ENCODE data around the gene EVA1C. TPM values are rescaled to one million over a fixed set of nuclear protein-coding genes. Genes with fewer than 3 reads are reported as not detected.

EVA1C gene
- total and polyA plus RNA-seq, 2 experiments from 2014 or later: 2.2 to 3.4 TPM

- H2AFZ ChIP-seq: no peak overlapping the region
- H3K9me2 ChIP-seq (replicated peaks; ENCODE audit: insufficient read depth): no peaks in the 10 kb centered on the region
- H3K4me1 ChIP-seq (ENCODE audit: insufficient read depth): no peaks in the 10 kb centered on the region
- no peaks in the 10 kb centered on the region for H3K36me3 ChIP-seq (replicated peaks; ENCODE audit: insufficient read depth, low read depth)
- DNase-seq (ENCODE audit: low spot score): no peak
- no peak overlapping the region for H3K27ac ChIP-seq
- H4K20me1 ChIP-seq (ENCODE audit: insufficient read depth, poor library complexity, severe bottlenecking): no peaks in the 10 kb centered on the region
- no peaks in the 10 kb centered on the region for H3K9me3 ChIP-seq (ENCODE audit: low read depth)
- WGBS (ENCODE audit: low lambda C conversion rate, missing lambda C conversion rate): 78% methylated on average over 1 of the region's 1 CpG
- TF ChIP-seq EZH2 (IDR thresholded peaks at IDR 0.05; ENCODE audit: borderline replicate concordance): no peak
- no peak for TF ChIP-seq CTCF (IDR thresholded peaks at IDR 0.05; ENCODE audit: poor library complexity)
- no peak for TF ChIP-seq EZH2phosphoT487 (IDR thresholded peaks at IDR 0.05; ENCODE audit: low read depth, severe bottlenecking, unreplicated experiment)
- no peak overlapping the region for H3K4me2 ChIP-seq
- H3K79me2 ChIP-seq: no peaks in the 10 kb centered on the region
- no peaks in the 10 kb centered on the region for H3K27me3 ChIP-seq
- no peak overlapping the region for H3K4me3 ChIP-seq
Measured at GRCh38 chr21:32549440-32549839, 136.9 kb downstream of the EVA1C start.

GRCh38 chr21:32549886-32550285, 137.4 kb downstream of the EVA1C start:
- no peak overlapping the region for H3K4me3 ChIP-seq
- no peak overlapping the region for H3K27ac ChIP-seq
- H3K79me2 ChIP-seq: no peaks in the 10 kb centered on the region
- H3K4me1 ChIP-seq (ENCODE audit: insufficient read depth): no peaks in the 10 kb centered on the region
- H3K27me3 ChIP-seq: no peaks in the 10 kb centered on the region
- H2AFZ ChIP-seq: no peak overlapping the region
- no peaks in the 10 kb centered on the region for H4K20me1 ChIP-seq (ENCODE audit: insufficient read depth, poor library complexity, severe bottlenecking)
- no peaks in the 10 kb centered on the region for H3K36me3 ChIP-seq (replicated peaks; ENCODE audit: insufficient read depth, low read depth)
- H3K9me3 ChIP-seq (ENCODE audit: low read depth): no peaks in the 10 kb centered on the region
- no peak overlapping the region for H3K4me2 ChIP-seq
- no peak for DNase-seq (ENCODE audit: low spot score)
- 87% methylated on average over 3 of the region's 3 CpGs for WGBS (ENCODE audit: low lambda C conversion rate, missing lambda C conversion rate)
- no peak for TF ChIP-seq EZH2phosphoT487 (IDR thresholded peaks at IDR 0.05; ENCODE audit: low read depth, severe bottlenecking, unreplicated experiment)
- TF ChIP-seq CTCF (IDR thresholded peaks at IDR 0.05; ENCODE audit: poor library complexity): no peak
- no peak for TF ChIP-seq EZH2 (IDR thresholded peaks at IDR 0.05; ENCODE audit: borderline replicate concordance)
- H3K9me2 ChIP-seq (replicated peaks; ENCODE audit: insufficient read depth): no peaks in the 10 kb centered on the region

GRCh38 chr21:32554832-32555638, 142.5 kb downstream of the EVA1C start:
- Histone ChIP-seq H3K4me3 (no peak overlapping the region), H3K4me2 (no peak overlapping the region), H2AFZ (no peak overlapping the region), H3K27ac (no peak overlapping the region), H3K4me1 (ENCODE audit: insufficient read depth) (no peaks in the 10 kb centered on the region), H3K27me3 (no peaks in the 10 kb centered on the region), H3K9me3 (ENCODE audit: low read depth) (no peaks in the 10 kb centered on the region), H3K79me2 (no peaks in the 10 kb centered on the region), H3K9me2 (replicated peaks; ENCODE audit: insufficient read depth) (no peaks in the 10 kb centered on the region), H4K20me1 (ENCODE audit: insufficient read depth, poor library complexity, severe bottlenecking) (no peaks in the 10 kb centered on the region), H3K36me3 (replicated peaks; ENCODE audit: insufficient read depth, low read depth) (no peaks in the 10 kb centered on the region)
- no peak for DNase-seq (ENCODE audit: low spot score)
- WGBS (ENCODE audit: low lambda C conversion rate, missing lambda C conversion rate): 100% methylated on average over 4 of the region's 4 CpGs
- no peak for TF ChIP-seq EZH2phosphoT487 (IDR thresholded peaks at IDR 0.05; ENCODE audit: low read depth, severe bottlenecking, unreplicated experiment)
- no peak for TF ChIP-seq EZH2 (IDR thresholded peaks at IDR 0.05; ENCODE audit: borderline replicate concordance)
- TF ChIP-seq CTCF (IDR thresholded peaks at IDR 0.05; ENCODE audit: poor library complexity): no peak
